Aorta (tissue), 5 donors: Measurements from ENCODE around the gene KCNK7. TPM values are rescaled to one million over a fixed set of nuclear protein-coding genes. Genes with fewer than 3 reads are reported as not detected.
"Not testable (repeated sequence)": the region's sequence is repeated elsewhere in the genome, so short reads cannot be mapped to it uniquely, and the experiment has no call there.

ENCODE experiments used
- ATAC-seq: fragments of 200-7000 bp; cut with Tn5 transposase; one replicate; pipeline ENCODE4 v1.9.1; 2022; ENCODE audit warnings: moderate library complexity; ENCODE audit not compliant: low FRiP score
- DNase-seq, 2 donors: peaks; one replicate each; pipeline ENCODE4 v3.0.0-alpha.2; 2020
- H3K27ac ChIP-seq, 2 donors: one replicate each; pipeline ENCODE4 v1.5.1; 2013; ENCODE audit warnings: low read length in 2 of 2, mild to moderate bottlenecking in 2 of 2, moderate library complexity in 2 of 2, control low read depth in 1 of 2, inconsistent platforms in 1 of 2, low read depth in 1 of 2
- H3K27me3 ChIP-seq, 2 donors: one replicate each; pipeline ENCODE4 v1.6.1; 2013; ENCODE audit warnings: control low read depth in 1 of 2, low read length in 1 of 2, mild to moderate bottlenecking in 1 of 2, moderate library complexity in 1 of 2; ENCODE audit not compliant: insufficient read depth in 2 of 2, control insufficient read depth in 1 of 2
- H3K36me3 ChIP-seq, 2 donors: one replicate each; pipeline ENCODE4 v1.6.1; 2013; ENCODE audit warnings: control low read depth in 1 of 2, low read length in 1 of 2, mild to moderate bottlenecking in 1 of 2; ENCODE audit not compliant: insufficient read depth in 2 of 2, control insufficient read depth in 1 of 2
- H3K4me1 ChIP-seq, 2 donors: one replicate each; pipeline ENCODE4 v1.6.1; 2013; ENCODE audit warnings: low read length in 2 of 2, control low read depth in 1 of 2, mild to moderate bottlenecking in 1 of 2, moderate library complexity in 1 of 2; ENCODE audit not compliant: insufficient read depth in 2 of 2, control insufficient read depth in 1 of 2
- H3K4me3 ChIP-seq, 2 donors: one replicate each; pipeline ENCODE4 v1.5.1; 2013; ENCODE audit warnings: low read length in 2 of 2, control low read depth in 1 of 2, mild to moderate bottlenecking in 1 of 2
- H3K9me3 ChIP-seq: one replicate; pipeline ENCODE4 v1.6.1; 2013; ENCODE audit warnings: mild to moderate bottlenecking, low read length; ENCODE audit not compliant: control insufficient read depth
- WGBS, 2 donors: extraction: QIAGEN DNeasy Blood & Tissue Kit; methylation state at CpG; one replicate each; pipeline ENCODE4 v1.1.7; 2013; 5-methylcytosine and 5-hydroxymethylcytosine counted together
- intact Hi-C, 2 donors: fragments of 100-400 bp; cut with DNase I; formaldehyde crosslinking; loops; one replicate each; pipeline versions ENCODE4 v1.14.2 to v1.15.0; 2022
- polyA plus RNA-seq, 2 donors: library from polyadenylated mRNA; stranded (reverse); fragments of 200-250 nt; gene quantifications; one replicate each; pipeline ENCODE4 v1.2.3, GENCODE V29; 2013
- total RNA-seq, 2 donors: library from RNA; stranded (reverse); fragmentation: NEBNext Ultra II Directional; extraction: Animal tissue kit (Norgen Biotek cat#: 25700); gene quantifications; one replicate each; pipeline ENCODE4 v1.2.1, GENCODE V29; 2021
- donor health status: healthy with polysubstance abuse.
- donor health status: Bipolar disorder and iron deficiency.
- donor health status: DM: no; HTN: no; CAD: no.
- donor health status: DM: no; HTN: no; CAD: no.
- donor health status: DM: yes; HTN: yes; CAD: no.

KCNK7 gene
- total and polyA plus RNA-seq, 4 donors, result 0.93 to 7.3 (median 1.3) TPM; not detected in 1

DNA sequence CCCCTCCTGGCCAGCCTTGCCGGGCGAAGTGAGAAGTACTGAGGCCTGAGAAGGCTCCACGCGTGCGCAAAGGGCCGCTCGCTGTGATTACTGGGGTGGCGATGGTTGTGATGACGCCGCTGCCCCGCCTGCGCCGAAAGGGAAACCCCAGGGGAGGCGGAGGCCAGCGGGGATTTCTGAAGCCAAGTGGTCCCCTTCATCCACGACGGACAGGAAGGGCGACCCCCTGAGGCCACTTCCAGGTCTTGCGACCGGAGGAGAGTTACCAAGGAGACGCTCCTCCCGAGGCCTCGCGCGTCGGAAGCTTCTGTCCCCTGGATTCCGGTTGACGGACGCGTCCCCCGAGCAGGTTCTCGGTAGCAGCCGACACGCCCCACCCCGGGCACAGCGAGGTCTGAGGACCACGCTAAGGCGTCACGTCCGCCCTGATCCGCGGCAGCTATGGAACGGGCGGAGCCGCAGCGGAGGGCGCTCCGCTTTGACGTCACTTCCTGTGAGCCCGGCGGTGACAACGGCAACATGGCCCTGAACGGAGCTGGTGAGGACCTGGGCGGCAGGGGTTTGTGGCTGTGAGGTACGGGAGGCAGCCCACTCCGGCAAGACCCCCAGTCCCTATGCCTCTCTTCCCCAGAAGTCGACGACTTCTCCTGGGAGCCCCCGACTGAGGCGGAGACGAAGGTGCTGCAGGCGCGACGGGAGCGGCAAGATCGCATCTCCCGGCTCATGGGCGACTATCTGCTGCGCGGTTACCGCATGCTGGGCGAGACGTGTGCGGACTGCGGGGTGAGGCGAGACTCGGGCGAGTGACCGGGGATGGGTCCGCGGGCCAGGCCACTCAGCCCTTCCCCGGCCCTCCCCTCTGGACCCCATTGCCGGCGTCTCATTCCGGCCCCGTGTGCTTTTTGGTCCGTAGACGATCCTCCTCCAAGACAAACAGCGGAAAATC, 25.4 kb downstream of the KCNK7 start, which contains the start of gene ZNRD2:
Gene ZNRD2, plus strand, starts transcription at position 505 of the 946 bp plus-strand sequence. Its CDS starts 15 bp downstream, at position 520.
- Histone ChIP-seq H3K36me3 (no peaks in the 10 kb centered on the region), H3K9me3 (no peaks in the 10 kb centered on the region), H3K27ac (peak within 1 kb of the TSS; percentile 20 to 87), H3K4me3 (peak within 1 kb of the TSS; percentile 69 to 84), H3K27me3 (no peaks in the 10 kb centered on the region), H3K4me1 (no peaks in the 10 kb centered on the region)
- ATAC-seq (peak; percentile 90), DNase-seq (peak; percentile 99)
- WGBS, 2 donors, result 0% methylated on average over 85 to 89 of the region's 89 CpGs
- intact Hi-C loops, result loop anchor here in 1 of 2 donors (1.0 kb wide), 1 partner anchor 9 kb away; no protein-coding TSS in a partner anchor

DNA sequence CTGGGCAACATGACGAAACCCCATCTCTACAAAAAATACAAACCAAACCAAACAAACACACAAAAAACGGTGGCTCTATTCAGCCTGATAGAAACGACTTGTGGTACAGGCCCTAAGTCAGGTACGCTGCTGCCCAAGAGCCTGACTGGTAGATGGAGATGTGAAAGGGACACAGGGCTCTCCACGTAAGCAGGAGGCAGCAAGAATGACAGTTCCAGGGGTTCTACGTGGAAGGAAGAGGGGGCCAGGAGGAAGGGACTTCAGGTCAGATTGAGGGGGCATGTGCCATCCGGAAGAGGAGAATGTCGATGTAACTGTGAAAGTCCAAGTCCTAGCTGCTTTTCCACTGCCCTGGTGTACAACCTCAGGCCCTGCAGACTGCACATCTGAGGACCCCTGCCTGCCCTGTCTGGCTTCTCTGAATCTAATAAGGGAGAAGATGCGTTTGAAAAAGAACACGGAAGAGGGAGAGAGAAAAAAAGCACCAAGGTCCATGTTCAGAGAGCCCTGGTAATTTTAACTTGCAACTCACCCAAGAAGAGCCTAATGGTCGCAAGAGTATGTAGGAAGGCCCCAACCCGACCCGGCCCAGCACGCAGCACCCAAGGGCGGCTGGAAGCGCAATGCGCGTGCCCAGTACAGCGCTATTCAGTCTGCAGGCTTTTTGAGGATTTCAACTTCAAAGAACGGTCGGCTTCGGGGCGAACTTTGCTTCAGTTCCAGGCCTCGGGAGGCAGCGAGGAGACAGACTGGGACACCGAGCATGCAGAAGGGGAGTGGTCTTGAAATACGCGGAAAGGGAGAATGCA, 26.2 kb downstream of the KCNK7 start:
- DNase-seq (no peak), ATAC-seq (no peak)
- no peaks in the 10 kb centered on the region for H3K36me3 ChIP-seq
- H3K4me3 ChIP-seq, result peak overlapping the region; percentile 43 to 61
- peak overlapping the region; percentile 20 to 83 for H3K27ac ChIP-seq
- H3K9me3 ChIP-seq, result no peaks in the 10 kb centered on the region
- intact Hi-C loops, result loop anchor here in 1 of 2 donors (1.0 kb wide), 1 partner anchor 8 kb away; no protein-coding TSS in a partner anchor
- no peaks in the 10 kb centered on the region for H3K4me1 ChIP-seq
- 2 to 4% methylated on average over 28 of the region's 28 CpGs for WGBS, 2 donors
- no peaks in the 10 kb centered on the region for H3K27me3 ChIP-seq

- H3K36me3 ChIP-seq, result no peaks in the 10 kb centered on the region
- H3K4me3 ChIP-seq, result no peak overlapping the region
- H3K27ac ChIP-seq, result peak overlapping the region in 1 of 2 donors; percentile 8
- ATAC-seq (no peak), DNase-seq (no peak)
- H3K9me3 ChIP-seq, result no peaks in the 10 kb centered on the region
- H3K4me1 ChIP-seq, result no peaks in the 10 kb centered on the region
- H3K27me3 ChIP-seq, result no peaks in the 10 kb centered on the region
- 63 to 68% methylated on average over 7 of the region's 7 CpGs for WGBS, 2 donors
- intact Hi-C loops, result no loop called here
These were observed 29.8 kb downstream of the KCNK7 start for GRCh38 chr11:65565624-65566453.

- H3K36me3 ChIP-seq, H3K27me3 ChIP-seq, intact Hi-C loops, DNase-seq, H3K9me3 ChIP-seq, H3K27ac ChIP-seq, H3K4me3 ChIP-seq, ATAC-seq, H3K4me1 ChIP-seq: not testable (repeated sequence)
- WGBS, 2 donors, result 85 to 86% methylated on average over 12 of the region's 12 CpGs
These were observed 30.6 kb downstream of the KCNK7 start for GRCh38 chr11:65564879-65565559.

- ATAC-seq (no peak), DNase-seq (no peak)
- intact Hi-C loops, result no loop called here
- no peak overlapping the region for H3K27ac ChIP-seq
- no peak overlapping the region for H3K4me3 ChIP-seq
- H3K4me1 ChIP-seq, result no peaks in the 10 kb centered on the region
- H3K9me3 ChIP-seq, result no peaks in the 10 kb centered on the region
- 86 to 91% methylated on average over 4 of the region's 4 CpGs for WGBS, 2 donors
- H3K27me3 ChIP-seq, result no peaks in the 10 kb centered on the region
- H3K36me3 ChIP-seq, result no peaks in the 10 kb centered on the region
These were observed 32.0 kb downstream of the KCNK7 start for GRCh38 chr11:65563601-65564000.

DNA sequence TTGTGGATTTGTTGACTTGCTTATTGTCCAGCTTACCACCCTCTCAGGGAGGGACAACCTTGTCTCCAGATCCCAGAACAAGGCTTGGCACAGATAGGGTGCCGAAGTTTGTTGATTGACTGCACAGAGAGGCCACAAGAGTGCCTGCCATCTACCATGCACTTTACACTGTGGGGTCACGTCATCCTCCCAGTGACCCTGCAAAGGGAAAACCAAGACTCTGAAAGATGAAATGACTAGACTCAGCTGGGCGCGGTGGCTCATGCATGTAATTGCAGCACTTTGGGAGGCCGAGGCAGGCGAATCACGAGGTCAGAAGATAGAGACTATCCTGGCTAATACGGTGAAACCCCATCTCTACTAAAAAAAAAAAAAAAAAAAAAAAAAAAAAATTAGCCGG, 32.8 kb downstream of the KCNK7 start:
- intact Hi-C loops, result no loop called here
- no peaks in the 10 kb centered on the region for H3K36me3 ChIP-seq
- no peaks in the 10 kb centered on the region for H3K9me3 ChIP-seq
- H3K27me3 ChIP-seq, result no peaks in the 10 kb centered on the region
- 80 to 81% methylated on average over 9 of the region's 9 CpGs for WGBS, 2 donors
- no peak overlapping the region for H3K27ac ChIP-seq
- no peak for ATAC-seq
- H3K4me3 ChIP-seq, result no peak overlapping the region
- DNase-seq, result no peak
- H3K4me1 ChIP-seq, result no peaks in the 10 kb centered on the region

DNA sequence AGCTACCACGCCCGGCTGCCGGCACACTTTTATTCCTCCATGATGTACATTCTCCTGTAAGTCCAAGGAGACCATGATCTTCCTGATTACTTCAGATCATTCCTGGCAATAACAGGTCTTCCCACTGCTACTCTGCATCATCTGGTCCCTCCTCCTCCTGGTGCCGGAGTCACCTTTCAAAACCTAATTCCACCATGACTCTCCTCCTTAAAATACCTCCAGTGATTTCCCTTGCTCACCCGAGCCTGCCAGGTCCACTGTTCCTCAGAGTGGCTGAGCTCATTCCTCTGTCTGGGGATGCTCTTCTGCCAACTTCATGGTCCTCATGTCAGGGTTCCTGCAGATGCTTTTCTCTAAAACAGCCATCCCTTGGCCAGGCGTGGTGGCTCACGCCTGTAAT, 33.6 kb downstream of the KCNK7 start:
- no peak overlapping the region for H3K27ac ChIP-seq
- intact Hi-C loops, result no loop called here
- WGBS, 2 donors, result 77 to 80% methylated on average over 7 of the region's 7 CpGs
- ATAC-seq (no peak), DNase-seq (no peak)
- H3K4me1 ChIP-seq, result no peaks in the 10 kb centered on the region
- H3K4me3 ChIP-seq, result no peak overlapping the region
- H3K9me3 ChIP-seq, result no peaks in the 10 kb centered on the region
- H3K27me3 ChIP-seq, result no peaks in the 10 kb centered on the region
- H3K36me3 ChIP-seq, result no peaks in the 10 kb centered on the region
